AG10803 (cell line): ENCODE results near the gene REPS1.
"Not testable (repeated sequence)": the region's sequence is repeated elsewhere in the genome, so short reads cannot be mapped to it uniquely, and the experiment has no call there.

Source experiments
- DNase-seq: peaks from one replicate; pipeline ENCODE4 v3.0.0; 2010; ENCODE audit warnings: low read depth
- H3K4me3 ChIP-seq: 2 replicates; pipeline ENCODE4 v1.5.1; 2011; ENCODE audit warnings: mild to moderate bottlenecking, low read length, control low read depth
- TF ChIP-seq, protein P1 (sequence below): conservative IDR thresholded peaks from 2 replicates; pipeline ENCODE4 v1.5.1; 2011; ENCODE audit warnings: mild to moderate bottlenecking, low read length, control low read depth, inconsistent platforms

Gene REPS1

DNA sequence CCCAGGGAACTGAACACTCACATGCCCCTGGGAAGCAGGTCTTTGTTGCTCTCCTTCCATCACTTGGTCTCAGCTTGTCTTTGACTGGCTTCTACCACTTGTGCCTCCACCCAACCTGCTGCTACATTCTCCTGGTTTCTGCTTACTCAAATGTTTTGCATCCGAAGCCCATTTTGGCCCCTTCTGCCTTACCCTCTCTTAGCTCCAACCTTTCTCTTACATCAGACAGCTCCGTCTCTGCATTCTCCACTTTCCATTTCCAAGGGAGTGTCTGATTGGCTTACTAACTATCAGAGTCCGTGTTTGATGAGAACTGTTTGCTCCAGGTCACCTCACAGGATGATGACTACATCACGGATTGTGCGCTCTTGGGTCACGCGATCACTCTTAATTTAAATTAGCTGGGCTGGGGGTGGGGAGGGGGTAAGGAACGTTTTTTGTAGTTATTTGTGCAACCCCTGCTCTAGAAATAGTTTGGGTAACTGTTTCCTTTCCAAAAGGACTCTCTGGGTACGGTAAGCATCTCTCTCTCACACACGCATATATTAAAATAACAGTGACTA is 39.6 kb upstream of the REPS1 start:
- TF ChIP-seq, protein P1, sequence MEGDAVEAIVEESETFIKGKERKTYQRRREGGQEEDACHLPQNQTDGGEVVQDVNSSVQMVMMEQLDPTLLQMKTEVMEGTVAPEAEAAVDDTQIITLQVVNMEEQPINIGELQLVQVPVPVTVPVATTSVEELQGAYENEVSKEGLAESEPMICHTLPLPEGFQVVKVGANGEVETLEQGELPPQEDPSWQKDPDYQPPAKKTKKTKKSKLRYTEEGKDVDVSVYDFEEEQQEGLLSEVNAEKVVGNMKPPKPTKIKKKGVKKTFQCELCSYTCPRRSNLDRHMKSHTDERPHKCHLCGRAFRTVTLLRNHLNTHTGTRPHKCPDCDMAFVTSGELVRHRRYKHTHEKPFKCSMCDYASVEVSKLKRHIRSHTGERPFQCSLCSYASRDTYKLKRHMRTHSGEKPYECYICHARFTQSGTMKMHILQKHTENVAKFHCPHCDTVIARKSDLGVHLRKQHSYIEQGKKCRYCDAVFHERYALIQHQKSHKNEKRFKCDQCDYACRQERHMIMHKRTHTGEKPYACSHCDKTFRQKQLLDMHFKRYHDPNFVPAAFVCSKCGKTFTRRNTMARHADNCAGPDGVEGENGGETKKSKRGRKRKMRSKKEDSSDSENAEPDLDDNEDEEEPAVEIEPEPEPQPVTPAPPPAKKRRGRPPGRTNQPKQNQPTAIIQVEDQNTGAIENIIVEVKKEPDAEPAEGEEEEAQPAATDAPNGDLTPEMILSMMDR, result no peak
- peak; percentile 25 for DNase-seq
- H3K4me3 ChIP-seq, result peak overlapping the region; percentile 92

DNA sequence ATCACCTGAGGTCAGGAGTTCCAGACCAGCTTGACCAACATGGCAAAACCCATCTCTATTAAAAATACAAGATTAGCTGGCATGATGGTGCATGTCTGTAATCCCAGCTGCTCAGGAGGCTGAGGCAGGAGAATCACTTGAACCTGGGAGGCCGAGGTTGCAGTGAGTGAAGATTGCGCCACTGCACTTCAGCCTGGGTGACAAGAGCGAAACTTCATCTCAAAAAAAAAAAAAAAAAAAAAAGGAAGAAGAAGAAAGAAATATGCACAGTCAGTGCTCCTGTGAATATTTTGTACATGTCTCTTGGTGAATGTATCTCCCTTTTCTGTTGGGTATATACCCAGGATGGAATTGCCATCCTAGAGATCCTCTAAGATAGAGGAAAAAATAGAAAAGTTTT is 37.4 kb upstream of the REPS1 start:
- not testable (repeated sequence) for H3K4me3 ChIP-seq, DNase-seq

DNA sequence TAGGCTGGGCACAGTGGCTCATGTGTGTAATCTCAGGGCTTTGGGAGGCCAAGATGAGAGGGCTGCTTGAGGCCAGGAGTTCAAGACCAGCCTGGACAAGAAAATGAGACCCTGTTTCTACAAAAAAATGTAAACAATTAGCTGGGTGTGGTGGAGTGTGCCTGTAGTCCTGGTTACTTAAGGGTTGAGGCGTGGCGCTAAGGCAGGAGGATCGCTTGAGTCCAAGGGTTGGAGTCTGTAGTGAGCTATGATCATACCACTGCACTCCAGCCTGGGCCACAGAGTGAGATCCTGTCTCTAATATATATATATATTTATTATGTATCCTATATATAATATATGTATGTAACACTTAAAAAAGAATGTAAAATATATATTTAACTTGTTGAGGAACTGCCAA is 32.6 kb upstream of the REPS1 start:
- no peak for DNase-seq
- no peak overlapping the region for H3K4me3 ChIP-seq
- TF ChIP-seq, protein P1, result no peak

DNA sequence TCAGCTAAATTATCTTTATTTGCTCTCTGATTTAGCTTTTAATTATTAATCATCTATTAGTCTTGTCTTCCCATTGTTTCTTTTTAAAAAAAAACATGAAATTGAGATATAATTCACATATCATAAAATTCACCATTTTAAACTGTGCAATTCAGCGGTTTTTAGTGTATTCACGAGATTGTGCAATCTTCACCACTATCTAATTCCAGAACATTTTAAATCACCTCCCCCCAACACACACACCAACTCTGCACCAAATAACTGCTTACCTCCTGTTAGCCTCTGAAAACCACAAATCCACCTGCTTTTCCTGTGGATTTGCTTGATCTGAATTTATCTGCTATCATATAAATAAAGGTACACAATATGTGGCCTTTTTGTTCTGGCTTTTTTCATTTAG is 31.7 kb upstream of the REPS1 start:
- no peak for DNase-seq
- H3K4me3 ChIP-seq, result no peak overlapping the region
- TF ChIP-seq, protein P1, result no peak

DNA sequence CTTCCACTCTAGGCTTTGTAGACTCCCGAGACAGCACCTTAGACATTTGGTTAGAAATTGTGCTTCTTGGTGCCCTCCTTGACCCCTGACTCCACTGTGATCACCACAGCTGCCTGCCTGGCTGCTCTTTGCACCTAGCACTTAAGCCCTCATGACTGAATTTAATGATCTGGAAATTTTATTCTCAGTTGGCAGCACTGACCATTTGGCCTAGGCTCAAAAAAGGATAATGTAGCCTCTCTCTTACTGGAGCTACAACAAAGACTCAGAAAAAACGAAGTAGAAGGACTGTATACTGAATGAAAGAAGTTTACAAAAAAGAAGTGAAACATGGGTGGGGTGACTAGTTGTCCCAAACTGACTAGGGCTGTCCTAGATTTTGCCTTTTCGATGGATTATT is 29.2 kb upstream of the REPS1 start:
- TF ChIP-seq, protein P1, result no peak
- DNase-seq, result no peak
- H3K4me3 ChIP-seq, result no peak overlapping the region

DNA sequence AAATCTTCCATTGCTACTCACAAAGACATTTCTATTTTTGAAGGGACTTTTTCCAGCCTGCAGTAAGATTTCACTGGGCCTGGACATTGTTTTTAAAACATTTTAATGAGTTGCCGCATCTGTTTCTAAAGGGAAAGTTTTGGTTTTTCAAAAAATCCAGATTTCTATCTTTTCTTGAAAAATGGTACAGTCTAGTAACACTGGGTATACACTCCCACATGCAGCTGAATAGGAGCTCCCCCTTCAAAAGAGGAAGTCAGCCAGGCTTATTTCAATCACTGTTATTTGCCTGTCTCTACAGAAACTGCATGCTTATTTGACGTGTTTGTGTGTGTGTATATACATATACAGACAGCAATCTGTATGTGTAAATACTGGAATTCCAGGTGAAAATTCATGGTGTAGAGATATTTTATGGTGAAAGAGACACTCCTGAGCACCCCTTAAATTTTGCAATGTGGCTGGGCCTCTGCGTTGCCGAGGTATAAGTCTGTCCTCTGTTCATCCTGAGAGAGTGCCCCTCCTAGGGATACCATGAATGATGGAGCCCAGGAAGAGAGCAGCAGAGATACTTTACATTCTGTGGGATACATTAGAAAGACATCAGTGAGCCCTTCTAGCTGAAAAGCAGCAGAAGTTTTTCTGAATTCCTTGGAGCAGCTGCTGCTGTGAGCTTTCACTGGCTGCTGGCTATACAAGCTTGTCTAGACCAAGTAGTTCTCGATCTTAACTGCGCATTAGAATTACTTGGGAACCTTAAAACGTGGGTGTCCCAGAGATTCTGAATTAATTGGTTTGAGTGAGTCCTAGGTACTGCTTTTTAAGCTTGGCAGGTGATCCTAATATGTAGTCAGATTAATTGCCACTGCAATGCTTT is 28.5 kb upstream of the REPS1 start:
- TF ChIP-seq, protein P1, result no peak
- H3K4me3 ChIP-seq, result no peak overlapping the region
- no peak for DNase-seq

- TF ChIP-seq, protein P1, result no peak
- no peak for DNase-seq
- no peak overlapping the region for H3K4me3 ChIP-seq
Observed at GRCh38 chr6:139014945-139015344, 26.9 kb upstream of the REPS1 start.
